Ectodermal cell (in vitro differentiated cells): ENCODE data around the gene L3MBTL4.
A peak's percentile ranks its signal among the peaks of the same experiment; 100 is the strongest.
"Not testable (repeated sequence)": the region's sequence is repeated elsewhere in the genome, so short reads cannot be mapped to it uniquely, and the experiment has no call there.

Experiments
- H3K27ac ChIP-seq: 2 replicates; pipeline ENCODE4 v1.7.0; 2013; ENCODE audit warnings: mild to moderate bottlenecking, low read depth, low read length; ENCODE audit not compliant: insufficient read depth, poor library complexity, severe bottlenecking
- H3K27me3 ChIP-seq: 2 replicates; pipeline ENCODE4 v1.7.0; 2013; ENCODE audit warnings: mild to moderate bottlenecking, low read length; ENCODE audit not compliant: insufficient read depth, control insufficient read depth, poor library complexity, severe bottlenecking
- H3K36me3 ChIP-seq: one replicate; pipeline ENCODE4 v1.7.0; 2013; ENCODE audit warnings: low read length; ENCODE audit not compliant: control insufficient read depth, insufficient read depth
- H3K4me1 ChIP-seq: one replicate; pipeline ENCODE4 v1.7.0; 2013; ENCODE audit warnings: low read length; ENCODE audit not compliant: control insufficient read depth, insufficient read depth
- H3K4me3 ChIP-seq: 2 replicates; pipeline ENCODE4 v1.7.0; 2013; ENCODE audit warnings: low read depth, low read length, control low read depth; ENCODE audit not compliant: insufficient read depth
- H3K9me3 ChIP-seq: 2 replicates; pipeline ENCODE4 v1.7.0; 2013; ENCODE audit warnings: mild to moderate bottlenecking, low read length, moderate library complexity; ENCODE audit not compliant: control insufficient read depth
- WGBS, 2 experiments: methylation state at CpG; one replicate each; pipeline ENCODE4 v1.1.7; 2013; ENCODE audit warnings: missing lambda C conversion rate in 2 of 2; 5-methylcytosine and 5-hydroxymethylcytosine counted together

The L3MBTL4 gene

DNA sequence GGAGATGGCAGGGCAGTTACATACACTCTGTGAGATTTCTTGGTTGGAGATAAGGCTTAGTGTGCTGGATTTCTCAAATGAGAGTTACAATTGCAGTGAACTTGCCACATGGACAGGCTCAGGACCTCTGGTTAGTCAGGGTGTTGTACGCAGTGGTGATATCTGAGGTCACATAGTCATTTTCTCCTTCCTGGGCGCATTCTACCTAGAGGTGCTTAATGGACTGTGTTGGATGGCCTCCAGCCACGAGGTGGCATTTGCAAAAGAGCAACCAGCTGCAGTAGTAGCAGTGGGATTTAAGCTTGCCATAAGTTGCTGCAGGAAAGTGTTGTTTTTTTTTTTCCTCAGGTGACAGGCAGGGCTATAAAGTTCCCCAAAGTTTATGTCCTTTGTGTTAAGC lies 345.6 kb downstream of the L3MBTL4 start:
- Histone ChIP-seq H3K27me3 (no peaks in the 10 kb centered on the region), H3K36me3 (no peaks in the 10 kb centered on the region), H3K4me1 (no peaks in the 10 kb centered on the region), H3K4me3 (no peak overlapping the region), H3K9me3 (no peaks in the 10 kb centered on the region), H3K27ac (no peak overlapping the region)
- 86 to 93% methylated on average over 3 of the region's 3 CpGs for WGBS, 2 experiments

- H3K27me3 ChIP-seq: no peaks in the 10 kb centered on the region
- H3K9me3 ChIP-seq: no peaks in the 10 kb centered on the region
- 93% methylated on average over 2 of the region's 4 CpGs for WGBS, 2 experiments
- no peak overlapping the region for H3K27ac ChIP-seq
- no peak overlapping the region for H3K4me3 ChIP-seq
- peaks cover 33% of the 10 kb centered on the region for H3K4me1 ChIP-seq
- H3K36me3 ChIP-seq: no peaks in the 10 kb centered on the region
Observed at GRCh38 chr18:6060149-6060548, 354.6 kb downstream of the L3MBTL4 start.

- no peaks in the 10 kb centered on the region for H3K36me3 ChIP-seq
- 100% methylated on average over 1 of the region's 1 CpG for WGBS, 2 experiments
- no peaks in the 10 kb centered on the region for H3K9me3 ChIP-seq
- no peaks in the 10 kb centered on the region for H3K27me3 ChIP-seq
- no peak overlapping the region for H3K4me3 ChIP-seq
- peaks cover 33% of the 10 kb centered on the region for H3K4me1 ChIP-seq
- no peak overlapping the region for H3K27ac ChIP-seq
Observed at GRCh38 chr18:6059551-6059950, 355.2 kb downstream of the L3MBTL4 start.

GRCh38 chr18:6058941-6059340 lies 355.8 kb downstream of the L3MBTL4 start:
- no peaks in the 10 kb centered on the region for H3K36me3 ChIP-seq
- 66 to 72% methylated on average over 5 to 6 of the region's 6 CpGs for WGBS, 2 experiments
- H3K4me1 ChIP-seq: peaks cover 33% of the 10 kb centered on the region
- no peaks in the 10 kb centered on the region for H3K9me3 ChIP-seq
- no peak overlapping the region for H3K27ac ChIP-seq
- no peak overlapping the region for H3K4me3 ChIP-seq
- no peaks in the 10 kb centered on the region for H3K27me3 ChIP-seq

GRCh38 chr18:6057604-6058003 lies 357.1 kb downstream of the L3MBTL4 start:
- Histone ChIP-seq H3K27ac (no peak overlapping the region), H3K4me1 (peaks cover 33% of the 10 kb centered on the region), H3K36me3 (no peaks in the 10 kb centered on the region), H3K4me3 (no peak overlapping the region), H3K9me3 (no peaks in the 10 kb centered on the region), H3K27me3 (no peaks in the 10 kb centered on the region)
- WGBS, 2 experiments: 100% methylated on average over 3 of the region's 3 CpGs; no CpG with 5 or more reads in 1 of the 2 experiments

DNA sequence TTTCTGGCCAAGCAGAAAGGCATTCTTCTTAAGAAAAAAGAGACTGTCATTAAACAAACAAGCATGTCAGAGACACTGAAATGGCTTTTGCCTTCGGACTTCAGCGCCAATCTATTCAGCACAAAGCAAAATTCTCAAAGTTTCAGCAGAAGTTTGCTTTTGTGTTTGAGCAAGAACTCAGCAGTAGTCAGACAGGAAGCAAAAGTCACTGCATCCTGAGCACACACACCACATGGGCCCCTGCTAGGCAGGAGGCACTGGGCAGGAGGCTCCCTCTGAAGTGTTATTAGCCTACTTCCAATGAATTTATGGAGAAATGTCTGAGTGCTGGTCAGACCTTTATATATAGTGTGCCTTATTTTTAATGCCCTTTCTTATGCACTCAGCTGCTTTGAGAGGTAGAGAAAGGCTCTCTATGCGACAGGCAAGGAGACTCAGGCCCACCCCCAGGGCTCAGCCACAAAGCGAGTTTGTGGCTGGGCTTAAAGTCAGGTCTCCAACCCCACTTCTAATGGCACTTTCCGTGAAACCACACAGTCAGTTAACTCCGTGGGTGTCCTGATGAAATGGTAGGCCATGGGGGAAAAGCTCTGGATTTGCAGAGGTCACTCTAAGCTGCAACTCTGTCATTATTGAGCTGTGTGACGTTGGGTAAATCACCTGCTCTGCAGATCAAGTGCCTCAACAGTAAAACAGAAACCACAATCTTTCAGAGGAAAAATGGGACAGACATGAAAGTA lies 358.4 kb downstream of the L3MBTL4 start:
- no peaks in the 10 kb centered on the region for H3K27me3 ChIP-seq
- no peaks in the 10 kb centered on the region for H3K36me3 ChIP-seq
- H3K9me3 ChIP-seq: no peaks in the 10 kb centered on the region
- WGBS, 2 experiments: 51 to 53% methylated on average over 7 of the region's 7 CpGs
- peaks cover 33% of the 10 kb centered on the region for H3K4me1 ChIP-seq
- no peak overlapping the region for H3K4me3 ChIP-seq
- peak overlapping the region; percentile 57 for H3K27ac ChIP-seq

DNA sequence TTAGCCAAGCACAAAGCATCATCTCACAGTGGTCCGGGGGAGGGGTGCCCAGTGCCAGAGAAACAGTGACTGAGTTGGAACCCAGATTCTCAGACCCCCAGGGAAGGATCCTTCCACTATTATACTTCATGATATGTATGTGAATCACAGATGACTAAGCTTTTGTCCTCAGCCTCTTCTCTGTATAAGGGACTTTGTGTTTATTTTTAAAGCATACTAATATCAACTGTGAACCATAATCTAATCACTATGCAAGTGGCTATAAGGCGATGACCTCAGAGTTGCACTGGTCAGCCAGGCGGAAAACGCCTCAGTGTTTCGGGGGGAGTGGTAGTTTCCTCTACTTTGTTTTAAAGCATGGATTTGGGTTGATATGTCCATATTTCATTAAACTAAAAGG lies 359.0 kb downstream of the L3MBTL4 start:
- Histone ChIP-seq H3K27me3 (no peaks in the 10 kb centered on the region), H3K4me3 (no peak overlapping the region), H3K9me3 (no peaks in the 10 kb centered on the region), H3K27ac (peak overlapping the region; percentile 46), H3K4me1 (peaks cover 33% of the 10 kb centered on the region), H3K36me3 (no peaks in the 10 kb centered on the region)
- 77 to 87% methylated on average over 5 of the region's 5 CpGs for WGBS, 2 experiments

GRCh38 chr18:6054256-6054842 lies 360.4 kb downstream of the L3MBTL4 start:
- no peak overlapping the region for H3K27ac ChIP-seq
- no peak overlapping the region for H3K4me3 ChIP-seq
- H3K36me3 ChIP-seq: no peaks in the 10 kb centered on the region
- H3K4me1 ChIP-seq: peaks cover 33% of the 10 kb centered on the region
- no peaks in the 10 kb centered on the region for H3K9me3 ChIP-seq
- WGBS, 2 experiments: 90 to 96% methylated on average over 9 of the region's 9 CpGs
- no peaks in the 10 kb centered on the region for H3K27me3 ChIP-seq

GRCh38 chr18:6052449-6052913 lies 362.2 kb downstream of the L3MBTL4 start:
- peaks cover 20% of the 10 kb centered on the region for H3K4me1 ChIP-seq
- no peaks in the 10 kb centered on the region for H3K9me3 ChIP-seq
- no peaks in the 10 kb centered on the region for H3K36me3 ChIP-seq
- no peaks in the 10 kb centered on the region for H3K27me3 ChIP-seq
- no peak overlapping the region for H3K4me3 ChIP-seq
- no peak overlapping the region for H3K27ac ChIP-seq
- WGBS, 2 experiments: 94 to 97% methylated on average over 5 of the region's 5 CpGs

DNA sequence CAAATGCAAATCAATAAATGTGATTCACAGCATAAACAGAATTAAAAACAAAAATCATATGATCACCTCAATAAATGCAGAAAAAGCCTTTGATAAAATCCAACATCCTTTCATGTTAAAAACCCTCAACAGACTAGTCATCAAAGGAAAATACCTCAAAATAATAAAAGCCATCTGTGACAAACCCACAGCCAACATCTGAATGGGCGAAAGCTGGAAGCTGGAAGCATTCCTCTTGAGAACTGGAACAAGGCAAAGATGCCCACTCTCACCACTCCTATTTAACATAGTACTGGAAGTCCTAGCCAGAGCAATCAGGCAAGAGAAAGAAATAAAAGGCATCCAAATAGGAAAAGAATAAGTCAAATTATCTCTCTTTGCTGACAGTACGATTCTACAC lies 367.1 kb downstream of the L3MBTL4 start:
- not testable (repeated sequence) for H3K27ac ChIP-seq, H3K36me3 ChIP-seq, H3K4me3 ChIP-seq, H3K4me1 ChIP-seq, H3K27me3 ChIP-seq, H3K9me3 ChIP-seq
- 93 to 97% methylated on average over 2 of the region's 2 CpGs for WGBS, 2 experiments
